ENCODE data around the gene VIPR2. TPM values are rescaled to one million over a fixed set of nuclear protein-coding genes. Genes with fewer than 3 reads are reported as not detected.

The VIPR2 gene
- total RNA-seq, 4 donors from 2014 or later = 0.33 to 0.56 TPM; not detected in 2

- no peak for DNase-seq
- Histone ChIP-seq H3K36me3 (no peaks in the 10 kb centered on the region), H3K4me3 (replicated peaks in 1 of 3) (no peak overlapping the region), H3K4me1 (no peaks in the 10 kb centered on the region), H3K27ac (no peak overlapping the region), H3K9me3 (no peaks in the 10 kb centered on the region), H3K27me3 (no peaks in the 10 kb centered on the region)
- intact Hi-C loops (cut with DNase I) = no loop called here
- TF ChIP-seq CTCF (IDR thresholded peaks at IDR 0.05) (no peak), POLR2A (IDR thresholded peaks at IDR 0.05) (no peak)
- whole genome bisulfite sequencing, 2 donors = 86 to 95% methylated on average over 18 of the region's 18 CpGs
These were observed 77.7 kb downstream of the VIPR2 start for GRCh38 chr7:159066816-159067575.

- Histone ChIP-seq H3K4me1 (no peaks in the 10 kb centered on the region), H3K9me3 (no peaks in the 10 kb centered on the region), H3K4me3 (replicated peaks in 1 of 3) (no peak overlapping the region), H3K36me3 (no peaks in the 10 kb centered on the region), H3K27ac (no peak overlapping the region), H3K27me3 (no peaks in the 10 kb centered on the region)
- intact Hi-C loops (cut with DNase I) = no loop called here
- no peak for DNase-seq
- TF ChIP-seq CTCF (IDR thresholded peaks at IDR 0.05) (no peak), POLR2A (IDR thresholded peaks at IDR 0.05) (no peak)
- WGBS, 2 donors = 89 to 92% methylated on average over 25 to 26 of the region's 26 CpGs
These were observed 78.7 kb downstream of the VIPR2 start for GRCh38 chr7:159065852-159066480.

- Histone ChIP-seq H3K9me3 (no peaks in the 10 kb centered on the region), H3K36me3 (no peaks in the 10 kb centered on the region), H3K4me3 (replicated peaks in 1 of 3) (no peak overlapping the region), H3K27me3 (no peaks in the 10 kb centered on the region), H3K4me1 (no peaks in the 10 kb centered on the region), H3K27ac (no peak overlapping the region)
- intact Hi-C loops (cut with DNase I) = no loop called here
- 70 to 75% methylated on average over 19 to 20 of the region's 23 CpGs for WGBS, 2 donors
- TF ChIP-seq CTCF (IDR thresholded peaks at IDR 0.05) (no peak), POLR2A (IDR thresholded peaks at IDR 0.05) (no peak)
- DNase-seq = no peak
These were observed 79.7 kb downstream of the VIPR2 start for GRCh38 chr7:159064816-159065510.

GRCh38 chr7:159064121-159064815 is 80.4 kb downstream of the VIPR2 start:
- Histone ChIP-seq H3K36me3 (no peaks in the 10 kb centered on the region), H3K4me3 (replicated peaks in 1 of 3) (no peak overlapping the region), H3K9me3 (no peaks in the 10 kb centered on the region), H3K27ac (no peak overlapping the region), H3K4me1 (no peaks in the 10 kb centered on the region), H3K27me3 (no peaks in the 10 kb centered on the region)
- 93 to 95% methylated on average over 31 to 35 of the region's 48 CpGs for WGBS, 2 donors
- DNase-seq = no peak
- TF ChIP-seq POLR2A (IDR thresholded peaks at IDR 0.05) (no peak), CTCF (IDR thresholded peaks at IDR 0.05) (no peak)
- intact Hi-C loops (cut with DNase I) = no loop called here
